A549 treated with dexamethasone at 1 μM for 4 hours (cell line): ENCODE results near the gene OPCML. TPM values are rescaled to one million over a fixed set of nuclear protein-coding genes. Genes with fewer than 3 reads are reported as not detected.

ENCODE experiments used
- total RNA-seq: library from RNA; stranded (reverse); fragments of 200-300 nt; extraction: Qiagen RNA extraction; gene quantifications from 5 replicates; pipeline ENCODE4 v1.2.3, GENCODE V29; 2022

OPCML gene
- not detected in 5 replicates for total RNA-seq

GRCh38 chr11:133531971-133532651 lies at the start of gene OPCML:
TSS of gene OPCML (minus strand) at chr11:133532501.

